GM12801 (cell line): ENCODE results near the gene NARF.

Experiments used
- CTCF ChIP-seq: IDR thresholded peaks from one replicate; pipeline ENCODE4 v1.5.1; 2011; ENCODE audit warnings: control low read depth; ENCODE audit not compliant: insufficient read length; ENCODE audit errors: extremely low read depth

NARF gene

GRCh38 chr17:82536512-82537201, 78.1 kb downstream of the NARF start:
- TF ChIP-seq CTCF, result no peak
